WTC11 (cell line): ENCODE data around the gene CELF2. TPM values are rescaled to one million over a fixed set of nuclear protein-coding genes. Genes with fewer than 3 reads are reported as not detected.

Source experiments
- ATAC-seq: fragments of 200-7000 bp; cut with Tn5 transposase; 2 replicates; pipeline ENCODE4 v1.10.0; 2021; ENCODE audit warnings: mild to moderate bottlenecking, moderate library complexity
- CTCF ChIA-PET: fragments of 300-600 bp; sonication (Branson Sonifier 250); formaldehyde crosslinking; loops from one replicate; lab custom pipeline; 2021; ENCODE audit warnings: antibody characterized with exemption; lab: Charles Lee
- POLR2A ChIA-PET: fragments of 350-600 bp; sonication (Branson Sonifier 250); formaldehyde crosslinking; loops from one replicate; lab custom pipeline; 2021; ENCODE audit warnings: antibody characterized with exemption; lab: Charles Lee
- DNase-seq: peaks from one replicate; pipeline ENCODE4 v3.0.0; 2021; ENCODE audit warnings: low spot score
- H3K27ac Mint-ChIP-seq: 2 replicates; pipeline ENCODE4 v1.8.0; 2021; ENCODE audit warnings: mixed read lengths
- H3K27me3 Mint-ChIP-seq: 2 replicates; pipeline ENCODE4 v1.8.0; 2021; ENCODE audit warnings: low read depth, mild to moderate bottlenecking, moderate library complexity, mixed read lengths
- H3K36me3 Mint-ChIP-seq: 2 replicates; pipeline ENCODE4 v1.8.0; 2021; ENCODE audit warnings: mixed read lengths
- H3K4me1 Mint-ChIP-seq: 2 replicates; pipeline ENCODE4 v1.8.0; 2022; ENCODE audit warnings: mixed read lengths
- H3K4me3 Mint-ChIP-seq: 2 replicates; pipeline ENCODE4 v1.8.0; 2021; ENCODE audit warnings: mild to moderate bottlenecking, moderate library complexity, mixed read lengths
- H3K9me3 Mint-ChIP-seq: 2 replicates; pipeline ENCODE4 v1.8.0; 2021; ENCODE audit warnings: mixed read lengths
- ARID4B ChIP-seq: sonication (generic); formaldehyde crosslinking; IDR thresholded peaks from 2 replicates; pipeline ENCODE4 v1.8.0; 2023; ENCODE audit warnings: missing genetic modification reagents, mild to moderate bottlenecking, borderline replicate concordance
- ELF4 ChIP-seq: sonication (generic); formaldehyde crosslinking; IDR thresholded peaks from 2 replicates; pipeline ENCODE4 v1.8.1; 2022; ENCODE audit warnings: low read depth, mild to moderate bottlenecking, moderate library complexity, missing genetic modification reagents
- FOXK1 ChIP-seq: sonication (generic); formaldehyde crosslinking; IDR thresholded peaks from 2 replicates; pipeline ENCODE4 v1.8.0; 2022; ENCODE audit warnings: mild to moderate bottlenecking, moderate library complexity, missing genetic modification reagents
- GABPB1 ChIP-seq: sonication (generic); formaldehyde crosslinking; IDR thresholded peaks from 2 replicates; pipeline ENCODE4 v1.8.1; 2023; ENCODE audit warnings: mild to moderate bottlenecking, missing genetic modification reagents
- GTF2I ChIP-seq: fragments of 250-450 bp; sonication (Bioruptor Pico); conservative IDR thresholded peaks from 2 replicates; pipeline ENCODE4 v1.4.0; 2021; ENCODE audit warnings: mild to moderate bottlenecking
- JAZF1 ChIP-seq: fragments of 250-450 bp; sonication (Bioruptor Pico); IDR thresholded peaks from 2 replicates; pipeline ENCODE4 v1.9.0; 2021; ENCODE audit warnings: moderate library complexity, mild to moderate bottlenecking, inconsistent platforms
- JUN ChIP-seq: sonication (generic); formaldehyde crosslinking; IDR thresholded peaks from 2 replicates; pipeline ENCODE4 v1.8.0; 2023; ENCODE audit warnings: mild to moderate bottlenecking, missing genetic modification reagents
- NR1H2 ChIP-seq: sonication (generic); formaldehyde crosslinking; IDR thresholded peaks from 2 replicates; pipeline ENCODE4 v1.9.0; 2021; ENCODE audit warnings: mild to moderate bottlenecking, moderate library complexity, missing genetic modification reagents
- PREB ChIP-seq: sonication (generic); formaldehyde crosslinking; IDR thresholded peaks from 2 replicates; pipeline ENCODE4 v1.8.1; 2022; ENCODE audit warnings: mild to moderate bottlenecking, missing genetic modification reagents, moderate library complexity, borderline replicate concordance
- SP1 ChIP-seq: sonication (generic); formaldehyde crosslinking; conservative IDR thresholded peaks from 2 replicates; pipeline ENCODE4 v1.8.1; 2022; ENCODE audit warnings: missing genetic modification reagents
- total RNA-seq: library from RNA; stranded (reverse); gene quantifications from 3 replicates; pipeline ENCODE4 v1.2.3, GENCODE V29; 2021
- TF ChIP-seq, protein P1 (sequence below): sonication (generic); formaldehyde crosslinking; IDR thresholded peaks from 2 replicates; pipeline ENCODE4 v1.8.1; 2023; ENCODE audit warnings: mild to moderate bottlenecking, missing genetic modification reagents, borderline replicate concordance
- TF ChIP-seq, protein P2 (sequence below): sonication (generic); formaldehyde crosslinking; conservative IDR thresholded peaks from 2 replicates; pipeline ENCODE4 v1.8.1; 2023; ENCODE audit warnings: mild to moderate bottlenecking, low read depth, missing genetic modification reagents, moderate library complexity
- TF ChIP-seq, protein P3 (sequence below): fragments of 250-450 bp; sonication (Bioruptor Pico); IDR thresholded peaks from 2 replicates; pipeline ENCODE4 v1.9.0; 2021; ENCODE audit warnings: mild to moderate bottlenecking
- TF ChIP-seq, protein P4 (sequence below): fragments of 250-450 bp; sonication (Bioruptor Pico); IDR thresholded peaks from 2 replicates; pipeline ENCODE4 v1.9.0; 2021; ENCODE audit warnings: mild to moderate bottlenecking
- TF ChIP-seq, protein P5 (sequence below): sonication (generic); formaldehyde crosslinking; IDR thresholded peaks from 2 replicates; pipeline ENCODE4 v1.8.1; 2022; ENCODE audit warnings: missing genetic modification reagents, borderline replicate concordance
- TF ChIP-seq, protein P6 (sequence below): sonication (generic); formaldehyde crosslinking; IDR thresholded peaks from 2 replicates; pipeline ENCODE4 v1.8.1; 2022; ENCODE audit warnings: low read depth, mild to moderate bottlenecking, moderate library complexity, missing genetic modification reagents, borderline replicate concordance

The CELF2 gene
- total RNA-seq, 1 experiment from 2014 or later, result 24.6 TPM

DNA sequence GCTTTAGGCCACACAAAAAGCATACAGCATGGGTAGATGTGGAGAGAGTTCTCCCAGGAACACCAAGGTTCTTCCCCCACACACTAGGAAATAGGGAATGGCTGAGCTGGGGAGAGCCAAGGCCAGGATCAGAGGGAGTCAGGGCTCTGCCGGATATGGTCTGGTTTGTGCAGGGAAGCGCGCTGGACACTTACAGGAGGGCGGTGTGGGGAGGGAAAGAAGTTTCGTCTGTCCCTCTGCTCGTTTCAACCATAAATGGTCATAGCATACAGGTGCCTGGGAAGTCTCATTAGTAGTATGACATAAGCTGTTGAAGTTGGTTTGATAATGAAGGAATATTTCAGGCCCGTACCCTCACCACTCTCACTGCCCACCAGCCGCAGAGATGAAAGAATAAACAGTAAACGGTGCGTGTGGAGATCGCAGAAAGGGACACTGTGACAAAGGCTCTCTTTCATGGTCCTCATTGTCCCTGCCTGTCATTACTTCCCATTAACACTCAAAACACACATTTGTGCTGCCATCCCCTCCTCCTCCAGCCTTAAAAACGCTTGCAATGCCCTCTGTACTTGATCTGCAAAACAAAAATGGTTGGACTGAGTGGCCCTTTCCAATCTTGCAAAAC, 207.2 kb downstream of the CELF2 start (continued):
- TF ChIP-seq, protein P1, sequence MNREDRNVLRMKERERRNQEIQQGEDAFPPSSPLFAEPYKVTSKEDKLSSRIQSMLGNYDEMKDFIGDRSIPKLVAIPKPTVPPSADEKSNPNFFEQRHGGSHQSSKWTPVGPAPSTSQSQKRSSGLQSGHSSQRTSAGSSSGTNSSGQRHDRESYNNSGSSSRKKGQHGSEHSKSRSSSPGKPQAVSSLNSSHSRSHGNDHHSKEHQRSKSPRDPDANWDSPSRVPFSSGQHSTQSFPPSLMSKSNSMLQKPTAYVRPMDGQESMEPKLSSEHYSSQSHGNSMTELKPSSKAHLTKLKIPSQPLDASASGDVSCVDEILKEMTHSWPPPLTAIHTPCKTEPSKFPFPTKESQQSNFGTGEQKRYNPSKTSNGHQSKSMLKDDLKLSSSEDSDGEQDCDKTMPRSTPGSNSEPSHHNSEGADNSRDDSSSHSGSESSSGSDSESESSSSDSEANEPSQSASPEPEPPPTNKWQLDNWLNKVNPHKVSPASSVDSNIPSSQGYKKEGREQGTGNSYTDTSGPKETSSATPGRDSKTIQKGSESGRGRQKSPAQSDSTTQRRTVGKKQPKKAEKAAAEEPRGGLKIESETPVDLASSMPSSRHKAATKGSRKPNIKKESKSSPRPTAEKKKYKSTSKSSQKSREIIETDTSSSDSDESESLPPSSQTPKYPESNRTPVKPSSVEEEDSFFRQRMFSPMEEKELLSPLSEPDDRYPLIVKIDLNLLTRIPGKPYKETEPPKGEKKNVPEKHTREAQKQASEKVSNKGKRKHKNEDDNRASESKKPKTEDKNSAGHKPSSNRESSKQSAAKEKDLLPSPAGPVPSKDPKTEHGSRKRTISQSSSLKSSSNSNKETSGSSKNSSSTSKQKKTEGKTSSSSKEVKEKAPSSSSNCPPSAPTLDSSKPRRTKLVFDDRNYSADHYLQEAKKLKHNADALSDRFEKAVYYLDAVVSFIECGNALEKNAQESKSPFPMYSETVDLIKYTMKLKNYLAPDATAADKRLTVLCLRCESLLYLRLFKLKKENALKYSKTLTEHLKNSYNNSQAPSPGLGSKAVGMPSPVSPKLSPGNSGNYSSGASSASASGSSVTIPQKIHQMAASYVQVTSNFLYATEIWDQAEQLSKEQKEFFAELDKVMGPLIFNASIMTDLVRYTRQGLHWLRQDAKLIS (CRISPR knock-in tag), result no peak

DNA sequence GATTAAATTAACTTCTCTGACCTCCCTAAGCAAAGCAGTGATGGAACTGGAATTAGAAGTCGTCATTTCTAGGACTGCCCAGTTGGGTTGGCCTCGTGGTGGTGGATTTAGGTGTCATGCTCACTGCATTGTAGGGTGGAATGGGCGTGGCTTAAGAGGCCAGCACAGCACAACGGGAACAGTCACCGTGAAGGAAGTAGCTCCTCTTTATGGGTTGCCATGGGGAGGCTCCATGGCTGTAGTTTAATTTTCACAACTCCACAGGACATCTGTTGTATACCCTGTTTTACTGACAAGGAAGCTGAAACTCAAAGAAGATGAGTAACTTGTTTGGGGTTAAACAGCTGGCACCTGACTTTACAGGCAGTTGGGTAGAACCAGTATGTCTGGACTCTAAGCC, 208.3 kb downstream of the CELF2 start:
- DNase-seq (no peak), ATAC-seq (no peak)
- H3K36me3 Mint-ChIP-seq, result no peaks in the 10 kb centered on the region
- no peak overlapping the region for H3K4me3 Mint-ChIP-seq
- no peaks in the 10 kb centered on the region for H3K9me3 Mint-ChIP-seq
- ChIA-PET POLR2A (no interaction called here), CTCF (interaction anchor here (0.6 kb wide), 1 partner anchor 394 kb away, joined by 3 read pairs; no protein-coding TSS in a partner anchor)
- no peaks in the 10 kb centered on the region for H3K27me3 Mint-ChIP-seq
- H3K27ac Mint-ChIP-seq, result no peak overlapping the region
- peaks cover 33% of the 10 kb centered on the region for H3K4me1 Mint-ChIP-seq
- TF ChIP-seq SP1 (CRISPR knock-in tag) (no peak), JUN (CRISPR knock-in tag) (no peak), GABPB1 (CRISPR knock-in tag) (no peak), NR1H2 (CRISPR knock-in tag) (no peak), ARID4B (CRISPR knock-in tag) (no peak), JAZF1 (CRISPR knock-in tag) (no peak), FOXK1 (CRISPR knock-in tag) (no peak), PREB (CRISPR knock-in tag) (no peak), ELF4 (CRISPR knock-in tag) (no peak), GTF2I (CRISPR knock-in tag) (no peak)
- TF ChIP-seq, protein P2, sequence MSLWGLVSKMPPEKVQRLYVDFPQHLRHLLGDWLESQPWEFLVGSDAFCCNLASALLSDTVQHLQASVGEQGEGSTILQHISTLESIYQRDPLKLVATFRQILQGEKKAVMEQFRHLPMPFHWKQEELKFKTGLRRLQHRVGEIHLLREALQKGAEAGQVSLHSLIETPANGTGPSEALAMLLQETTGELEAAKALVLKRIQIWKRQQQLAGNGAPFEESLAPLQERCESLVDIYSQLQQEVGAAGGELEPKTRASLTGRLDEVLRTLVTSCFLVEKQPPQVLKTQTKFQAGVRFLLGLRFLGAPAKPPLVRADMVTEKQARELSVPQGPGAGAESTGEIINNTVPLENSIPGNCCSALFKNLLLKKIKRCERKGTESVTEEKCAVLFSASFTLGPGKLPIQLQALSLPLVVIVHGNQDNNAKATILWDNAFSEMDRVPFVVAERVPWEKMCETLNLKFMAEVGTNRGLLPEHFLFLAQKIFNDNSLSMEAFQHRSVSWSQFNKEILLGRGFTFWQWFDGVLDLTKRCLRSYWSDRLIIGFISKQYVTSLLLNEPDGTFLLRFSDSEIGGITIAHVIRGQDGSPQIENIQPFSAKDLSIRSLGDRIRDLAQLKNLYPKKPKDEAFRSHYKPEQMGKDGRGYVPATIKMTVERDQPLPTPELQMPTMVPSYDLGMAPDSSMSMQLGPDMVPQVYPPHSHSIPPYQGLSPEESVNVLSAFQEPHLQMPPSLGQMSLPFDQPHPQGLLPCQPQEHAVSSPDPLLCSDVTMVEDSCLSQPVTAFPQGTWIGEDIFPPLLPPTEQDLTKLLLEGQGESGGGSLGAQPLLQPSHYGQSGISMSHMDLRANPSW (CRISPR knock-in tag), result no peak
- TF ChIP-seq, protein P3, sequence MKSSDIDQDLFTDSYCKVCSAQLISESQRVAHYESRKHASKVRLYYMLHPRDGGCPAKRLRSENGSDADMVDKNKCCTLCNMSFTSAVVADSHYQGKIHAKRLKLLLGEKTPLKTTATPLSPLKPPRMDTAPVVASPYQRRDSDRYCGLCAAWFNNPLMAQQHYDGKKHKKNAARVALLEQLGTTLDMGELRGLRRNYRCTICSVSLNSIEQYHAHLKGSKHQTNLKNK (CRISPR knock-in tag), result no peak
- TF ChIP-seq, protein P4, sequence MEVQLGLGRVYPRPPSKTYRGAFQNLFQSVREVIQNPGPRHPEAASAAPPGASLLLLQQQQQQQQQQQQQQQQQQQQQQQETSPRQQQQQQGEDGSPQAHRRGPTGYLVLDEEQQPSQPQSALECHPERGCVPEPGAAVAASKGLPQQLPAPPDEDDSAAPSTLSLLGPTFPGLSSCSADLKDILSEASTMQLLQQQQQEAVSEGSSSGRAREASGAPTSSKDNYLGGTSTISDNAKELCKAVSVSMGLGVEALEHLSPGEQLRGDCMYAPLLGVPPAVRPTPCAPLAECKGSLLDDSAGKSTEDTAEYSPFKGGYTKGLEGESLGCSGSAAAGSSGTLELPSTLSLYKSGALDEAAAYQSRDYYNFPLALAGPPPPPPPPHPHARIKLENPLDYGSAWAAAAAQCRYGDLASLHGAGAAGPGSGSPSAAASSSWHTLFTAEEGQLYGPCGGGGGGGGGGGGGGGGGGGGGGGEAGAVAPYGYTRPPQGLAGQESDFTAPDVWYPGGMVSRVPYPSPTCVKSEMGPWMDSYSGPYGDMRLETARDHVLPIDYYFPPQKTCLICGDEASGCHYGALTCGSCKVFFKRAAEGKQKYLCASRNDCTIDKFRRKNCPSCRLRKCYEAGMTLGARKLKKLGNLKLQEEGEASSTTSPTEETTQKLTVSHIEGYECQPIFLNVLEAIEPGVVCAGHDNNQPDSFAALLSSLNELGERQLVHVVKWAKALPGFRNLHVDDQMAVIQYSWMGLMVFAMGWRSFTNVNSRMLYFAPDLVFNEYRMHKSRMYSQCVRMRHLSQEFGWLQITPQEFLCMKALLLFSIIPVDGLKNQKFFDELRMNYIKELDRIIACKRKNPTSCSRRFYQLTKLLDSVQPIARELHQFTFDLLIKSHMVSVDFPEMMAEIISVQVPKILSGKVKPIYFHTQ (CRISPR knock-in tag), result no peak
- TF ChIP-seq, protein P5, sequence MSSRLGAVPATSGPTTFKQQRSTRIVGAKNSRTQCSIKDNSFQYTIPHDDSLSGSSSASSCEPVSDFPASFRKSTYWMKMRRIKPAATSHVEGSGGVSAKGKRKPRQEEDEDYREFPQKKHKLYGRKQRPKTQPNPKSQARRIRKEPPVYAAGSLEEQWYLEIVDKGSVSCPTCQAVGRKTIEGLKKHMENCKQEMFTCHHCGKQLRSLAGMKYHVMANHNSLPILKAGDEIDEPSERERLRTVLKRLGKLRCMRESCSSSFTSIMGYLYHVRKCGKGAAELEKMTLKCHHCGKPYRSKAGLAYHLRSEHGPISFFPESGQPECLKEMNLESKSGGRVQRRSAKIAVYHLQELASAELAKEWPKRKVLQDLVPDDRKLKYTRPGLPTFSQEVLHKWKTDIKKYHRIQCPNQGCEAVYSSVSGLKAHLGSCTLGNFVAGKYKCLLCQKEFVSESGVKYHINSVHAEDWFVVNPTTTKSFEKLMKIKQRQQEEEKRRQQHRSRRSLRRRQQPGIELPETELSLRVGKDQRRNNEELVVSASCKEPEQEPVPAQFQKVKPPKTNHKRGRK (CRISPR knock-in tag), result no peak
- TF ChIP-seq, protein P6, sequence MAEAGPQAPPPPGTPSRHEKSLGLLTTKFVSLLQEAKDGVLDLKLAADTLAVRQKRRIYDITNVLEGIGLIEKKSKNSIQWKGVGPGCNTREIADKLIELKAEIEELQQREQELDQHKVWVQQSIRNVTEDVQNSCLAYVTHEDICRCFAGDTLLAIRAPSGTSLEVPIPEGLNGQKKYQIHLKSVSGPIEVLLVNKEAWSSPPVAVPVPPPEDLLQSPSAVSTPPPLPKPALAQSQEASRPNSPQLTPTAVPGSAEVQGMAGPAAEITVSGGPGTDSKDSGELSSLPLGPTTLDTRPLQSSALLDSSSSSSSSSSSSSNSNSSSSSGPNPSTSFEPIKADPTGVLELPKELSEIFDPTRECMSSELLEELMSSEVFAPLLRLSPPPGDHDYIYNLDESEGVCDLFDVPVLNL (CRISPR knock-in tag), result no peak
